Measurements from ENCODE around the gene C1QTNF5.

Gene C1QTNF5

GRCh38 chr11:119351232-119351631, 10.5 kb upstream of the C1QTNF5 start:
- Histone ChIP-seq H3K27ac (replicated peaks) (no peak overlapping the region), H3K27me3 (ENCODE audit: insufficient read depth, poor library complexity, severe bottlenecking) (peaks cover 5% of the 10 kb centered on the region), H3K4me3 (replicated peaks; ENCODE audit: insufficient read depth, low read length) (no peak overlapping the region)
- DNase-seq (ENCODE audit: low read depth in 1 of 2, low spot score in 1 of 2) = no peak
- TF ChIP-seq CTCF (IDR thresholded peaks at IDR 0.05; ENCODE audit: insufficient read depth, low read length) (no peak), SPI1 (IDR thresholded peaks at IDR 0.05; ENCODE audit: borderline replicate concordance, low read depth) (no peak), GABPA (IDR thresholded peaks at IDR 0.05; ENCODE audit: low read depth) (no peak), REST (IDR thresholded peaks at IDR 0.05; ENCODE audit: insufficient replicate concordance, low read depth) (no peak), POLR2AphosphoS5 (IDR thresholded peaks at IDR 0.05; ENCODE audit: low read depth) (no peak)

GRCh38 chr11:119350302-119350701, 9.6 kb upstream of the C1QTNF5 start:
- DNase-seq (ENCODE audit: low read depth in 1 of 2, low spot score in 1 of 2) = no peak
- TF ChIP-seq GABPA (IDR thresholded peaks at IDR 0.05; ENCODE audit: low read depth) (no peak), POLR2AphosphoS5 (IDR thresholded peaks at IDR 0.05; ENCODE audit: low read depth) (no peak), SPI1 (IDR thresholded peaks at IDR 0.05; ENCODE audit: borderline replicate concordance, low read depth) (no peak), CTCF (IDR thresholded peaks at IDR 0.05; ENCODE audit: insufficient read depth, low read length) (no peak), REST (IDR thresholded peaks at IDR 0.05; ENCODE audit: insufficient replicate concordance, low read depth) (no peak)
- no peak overlapping the region for H3K4me3 ChIP-seq (replicated peaks; ENCODE audit: insufficient read depth, low read length)
- H3K27me3 ChIP-seq (ENCODE audit: insufficient read depth, poor library complexity, severe bottlenecking) = peaks cover under 1% of the 10 kb centered on the region
- H3K27ac ChIP-seq (replicated peaks) = no peak overlapping the region

- TF ChIP-seq GABPA (IDR thresholded peaks at IDR 0.05; ENCODE audit: low read depth) (no peak), SPI1 (IDR thresholded peaks at IDR 0.05; ENCODE audit: borderline replicate concordance, low read depth) (no peak), CTCF (IDR thresholded peaks at IDR 0.05; ENCODE audit: insufficient read depth, low read length) (no peak), POLR2AphosphoS5 (IDR thresholded peaks at IDR 0.05; ENCODE audit: low read depth) (no peak), REST (IDR thresholded peaks at IDR 0.05; ENCODE audit: insufficient replicate concordance, low read depth) (no peak)
- DNase-seq (ENCODE audit: low read depth in 1 of 2, low spot score in 1 of 2) = no peak
- Histone ChIP-seq H3K4me3 (replicated peaks; ENCODE audit: insufficient read depth, low read length) (no peak overlapping the region), H3K27me3 (ENCODE audit: insufficient read depth, poor library complexity, severe bottlenecking) (no peaks in the 10 kb centered on the region), H3K27ac (replicated peaks) (no peak overlapping the region)
These were observed 7.4 kb upstream of the C1QTNF5 start for GRCh38 chr11:119347940-119348605.

All from HL-60 (cell line).